Posterior cingulate gyrus (tissue), 11 donors: ENCODE data around the gene CPEB4.

Experiments
- DNase-seq, 10 donors: peaks; one replicate each; pipeline versions ENCODE4 v3.0.0 to v3.0.0-alpha.2; 2020 to 2021; ENCODE audit warnings: mixed read lengths in 3 of 10
- intact Hi-C: fragments of 100-400 bp; cut with DNase I; formaldehyde crosslinking; loops from one replicate; pipeline ENCODE4 v1.15.1; 2023

CPEB4 gene

DNA sequence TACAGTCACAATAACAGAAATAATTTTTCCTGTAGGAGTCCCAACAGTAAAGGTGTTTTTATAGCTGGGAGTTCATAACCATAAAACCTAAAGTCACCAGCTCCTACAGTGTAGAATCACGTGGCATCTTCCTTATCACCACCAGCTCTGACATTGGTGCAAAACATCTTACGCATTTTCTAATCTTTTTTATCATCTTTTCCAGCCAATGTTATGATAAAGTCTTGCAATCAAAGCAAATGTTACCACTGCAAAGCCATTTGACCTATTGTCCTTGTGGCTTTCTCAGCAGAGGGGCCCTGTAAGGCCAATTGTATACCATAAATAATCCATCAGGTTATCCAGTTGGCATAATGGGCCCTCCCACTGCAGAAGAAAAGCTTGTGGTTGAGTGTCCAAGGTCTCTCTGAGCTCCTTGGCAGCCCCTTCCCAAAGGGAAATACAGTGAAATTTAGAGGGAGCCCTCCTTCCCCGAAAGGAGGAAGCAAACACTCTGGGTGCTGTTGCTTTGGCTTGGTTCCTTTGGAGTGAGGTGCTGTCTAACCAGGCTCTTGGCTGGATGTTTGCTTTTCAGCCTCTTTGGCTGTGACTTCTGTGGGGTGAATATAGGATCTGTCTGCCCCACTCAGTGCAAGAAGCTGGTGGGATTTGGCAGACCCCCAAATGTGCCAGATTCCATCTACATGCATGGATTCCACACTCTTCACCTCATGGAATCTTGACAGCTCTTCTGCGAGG, 29.3 kb upstream of the CPEB4 start:
- intact Hi-C loops, result no loop called here
- DNase-seq, result no peak

DNA sequence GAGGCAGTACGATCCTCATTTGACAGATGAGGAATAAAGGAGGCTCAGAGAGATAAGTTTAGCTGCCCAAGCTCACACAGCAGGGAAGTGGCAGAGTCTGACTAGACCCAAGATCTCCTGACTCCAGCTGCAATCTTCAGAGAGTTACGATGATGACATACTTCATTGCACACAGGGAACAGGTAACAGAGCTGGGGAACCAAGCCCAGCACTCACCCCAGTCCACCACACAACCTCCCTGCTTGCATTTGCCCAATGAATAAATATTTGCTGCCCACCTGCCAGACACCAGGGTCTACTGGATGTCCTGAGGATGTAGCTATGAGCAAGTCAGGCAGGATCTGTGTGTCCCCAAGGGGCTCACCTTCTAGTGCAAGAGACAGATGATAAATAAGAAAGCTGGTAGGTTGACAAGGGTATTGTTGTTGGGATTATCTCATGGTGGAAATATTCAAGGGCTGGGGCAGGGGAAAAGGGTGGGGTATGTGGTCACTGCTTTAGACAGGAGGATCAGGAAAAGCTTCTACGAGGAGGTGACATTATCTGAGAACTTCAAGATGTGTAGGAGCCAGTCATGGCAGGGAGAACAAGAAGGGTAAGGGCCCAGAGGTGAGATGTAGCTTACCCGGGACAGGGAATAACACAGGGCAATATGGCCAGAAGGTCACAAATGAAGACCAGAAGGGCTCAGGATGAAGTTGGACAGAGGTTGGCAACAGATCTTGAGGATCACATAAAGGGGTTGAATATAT, 28.6 kb upstream of the CPEB4 start:
- intact Hi-C loops, result no loop called here
- no peak for DNase-seq

DNA sequence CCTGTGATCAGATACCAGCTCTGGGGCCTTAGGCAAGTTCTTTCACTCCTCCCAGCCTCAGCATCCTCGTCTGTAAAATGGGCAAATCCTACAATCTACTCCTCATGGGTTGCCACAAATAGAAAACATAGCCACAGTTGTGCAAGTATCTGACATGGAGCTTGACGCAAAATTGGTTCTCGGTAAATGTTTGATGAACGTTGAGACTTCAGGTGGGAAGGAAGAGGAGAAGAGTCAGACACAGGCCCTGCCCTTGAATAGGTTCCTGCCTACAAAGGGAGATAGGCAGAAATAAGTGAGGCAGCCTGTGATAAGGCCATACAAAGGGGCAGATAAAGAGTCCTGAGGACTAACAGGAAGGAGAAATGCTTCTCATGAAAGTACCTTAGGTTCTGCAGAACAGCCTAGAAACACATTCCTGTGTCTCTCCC, 26.1 kb upstream of the CPEB4 start:
- DNase-seq, result no peak
- intact Hi-C loops, result no loop called here

DNA sequence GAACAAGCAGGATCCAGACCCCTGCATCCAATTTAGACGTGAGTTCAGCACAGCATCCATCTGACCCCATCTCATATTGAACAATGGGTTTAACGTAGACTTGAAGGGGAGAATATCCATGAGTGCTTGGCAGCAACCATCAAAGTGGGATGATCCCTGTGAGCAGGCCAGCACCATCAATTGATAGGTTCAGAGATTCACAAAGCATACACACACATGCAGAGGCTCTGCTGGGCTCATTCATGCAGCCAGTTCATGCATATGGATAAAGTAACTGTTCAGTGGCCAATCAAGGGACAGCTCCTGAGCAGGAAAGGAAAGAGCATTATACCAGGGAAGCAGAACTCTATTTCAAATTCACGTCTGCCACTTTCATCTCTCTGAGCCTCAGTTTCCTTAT, 24.8 kb upstream of the CPEB4 start:
- intact Hi-C loops, result no loop called here

DNA sequence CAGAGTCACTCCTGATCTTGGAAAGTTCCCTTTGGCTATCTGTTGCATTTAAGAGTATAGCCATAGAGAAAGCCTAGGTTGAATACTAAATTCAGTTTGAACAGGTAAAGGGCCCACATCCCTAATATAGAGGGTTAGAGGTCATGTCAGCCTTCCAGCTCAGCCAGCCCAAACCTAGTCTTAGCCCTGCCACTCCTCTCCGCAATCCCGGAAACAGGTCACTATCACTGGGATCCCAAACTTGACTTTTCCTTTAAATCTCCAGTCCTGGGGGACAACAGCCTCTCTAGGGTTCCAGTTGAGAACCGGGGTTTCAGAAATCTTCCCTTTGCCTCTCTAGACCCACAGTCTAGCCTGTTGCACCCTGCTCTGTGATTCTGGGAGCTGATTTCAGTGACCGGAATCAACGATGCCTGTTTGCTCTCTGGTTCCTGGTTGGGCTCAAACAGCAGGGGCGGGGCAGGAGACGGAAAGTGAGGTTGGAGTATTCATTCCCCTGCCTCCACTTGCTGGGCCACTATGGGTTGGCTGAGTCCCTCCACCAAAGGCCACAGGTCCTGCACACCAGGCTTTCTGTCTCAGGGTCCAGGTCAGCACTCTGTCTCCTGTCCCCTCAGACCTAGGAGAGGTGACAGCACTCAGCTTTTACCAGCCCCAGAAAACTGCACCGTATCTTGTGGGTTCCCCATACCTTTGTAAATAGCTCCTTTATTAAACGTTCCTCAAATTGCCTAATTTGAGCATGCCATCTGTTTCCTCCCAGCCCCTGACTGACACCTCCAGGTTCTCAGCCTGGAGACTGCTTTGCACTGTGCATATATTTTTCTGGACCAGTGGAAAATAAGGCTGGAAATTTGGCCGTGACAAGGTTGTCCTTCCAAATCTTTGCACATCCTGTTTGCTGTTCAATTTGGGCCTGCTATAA, 23.8 kb upstream of the CPEB4 start:
- peak in 1 of 10 donors; percentile 13 for DNase-seq
- intact Hi-C loops, result no loop called here

More for the DNA sequence above, 24.8 kb upstream of the CPEB4 start:
- DNase-seq, result no peak

DNA sequence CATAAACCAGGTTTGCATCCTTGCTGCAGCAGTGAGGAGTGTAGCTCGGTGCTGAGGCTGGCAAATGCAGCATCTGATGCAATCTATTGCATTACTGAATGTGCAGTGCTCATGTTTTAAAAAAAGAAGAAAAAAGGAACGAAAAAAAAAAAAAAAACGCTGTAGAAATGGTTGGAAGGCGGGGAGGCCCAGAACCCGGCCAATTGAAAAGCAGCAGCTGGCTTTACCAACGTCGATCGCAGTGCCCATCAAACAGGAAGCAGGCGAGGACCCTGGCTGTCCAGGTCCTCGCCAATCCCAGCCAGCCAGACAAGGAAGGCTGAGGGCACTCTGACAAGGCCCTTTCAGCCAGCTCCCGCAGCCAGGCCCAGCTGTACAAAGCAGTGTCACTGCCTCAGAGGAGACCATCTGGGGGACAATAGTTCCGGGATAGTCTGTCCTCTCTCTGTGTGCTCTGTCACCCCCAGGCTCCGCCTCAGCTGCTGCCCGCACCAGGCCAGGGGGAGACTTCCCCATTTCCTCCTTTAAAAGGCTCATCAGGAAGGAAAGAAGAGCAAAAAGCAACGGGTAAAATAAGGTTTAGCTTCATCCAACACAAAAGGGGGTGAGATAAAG, 21.8 kb upstream of the CPEB4 start:
- peak; percentile 77 to 98 (median 84) for DNase-seq
- intact Hi-C loops, result no loop called here

DNA sequence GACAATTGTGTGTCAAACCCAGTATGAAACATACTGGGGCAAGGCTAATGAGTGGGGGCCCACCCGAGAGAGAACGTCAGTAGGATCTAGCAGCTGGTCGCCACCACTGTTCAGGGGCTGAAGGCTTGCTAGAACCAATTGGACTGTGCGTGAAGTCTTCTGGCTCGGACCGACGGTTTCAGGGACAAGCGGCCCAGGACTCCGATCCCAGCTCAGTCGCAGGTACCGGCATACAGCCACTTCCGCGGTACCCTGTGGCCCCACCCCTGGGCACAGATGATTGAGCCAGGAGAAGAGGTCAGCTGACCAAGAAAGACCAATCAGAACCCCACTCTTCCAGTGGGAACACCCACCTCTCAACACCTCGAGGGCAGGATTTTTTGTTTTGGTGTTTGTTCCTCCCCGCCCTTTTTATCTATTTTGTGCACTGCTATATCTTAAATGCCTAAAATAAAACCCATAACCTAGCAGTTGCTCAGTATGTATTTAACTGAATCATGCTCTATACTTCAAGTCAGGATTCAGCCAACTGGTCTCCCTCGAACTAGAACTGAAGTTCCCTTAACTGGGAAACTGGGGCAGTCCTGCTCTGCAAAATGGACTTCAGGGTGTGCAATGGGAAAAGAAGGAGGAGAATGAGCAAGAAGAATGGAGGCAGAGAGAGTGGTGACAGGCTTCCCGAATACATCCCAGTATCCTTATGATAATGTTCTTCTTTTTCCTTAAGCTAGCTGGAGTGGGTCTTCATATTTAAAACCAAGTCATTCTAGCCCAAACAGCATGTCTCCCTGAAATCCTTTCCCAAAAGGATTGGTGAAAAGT, 21.1 kb upstream of the CPEB4 start:
- intact Hi-C loops, result no loop called here
- peak; percentile 48 to 96 (median 75) for DNase-seq

DNA sequence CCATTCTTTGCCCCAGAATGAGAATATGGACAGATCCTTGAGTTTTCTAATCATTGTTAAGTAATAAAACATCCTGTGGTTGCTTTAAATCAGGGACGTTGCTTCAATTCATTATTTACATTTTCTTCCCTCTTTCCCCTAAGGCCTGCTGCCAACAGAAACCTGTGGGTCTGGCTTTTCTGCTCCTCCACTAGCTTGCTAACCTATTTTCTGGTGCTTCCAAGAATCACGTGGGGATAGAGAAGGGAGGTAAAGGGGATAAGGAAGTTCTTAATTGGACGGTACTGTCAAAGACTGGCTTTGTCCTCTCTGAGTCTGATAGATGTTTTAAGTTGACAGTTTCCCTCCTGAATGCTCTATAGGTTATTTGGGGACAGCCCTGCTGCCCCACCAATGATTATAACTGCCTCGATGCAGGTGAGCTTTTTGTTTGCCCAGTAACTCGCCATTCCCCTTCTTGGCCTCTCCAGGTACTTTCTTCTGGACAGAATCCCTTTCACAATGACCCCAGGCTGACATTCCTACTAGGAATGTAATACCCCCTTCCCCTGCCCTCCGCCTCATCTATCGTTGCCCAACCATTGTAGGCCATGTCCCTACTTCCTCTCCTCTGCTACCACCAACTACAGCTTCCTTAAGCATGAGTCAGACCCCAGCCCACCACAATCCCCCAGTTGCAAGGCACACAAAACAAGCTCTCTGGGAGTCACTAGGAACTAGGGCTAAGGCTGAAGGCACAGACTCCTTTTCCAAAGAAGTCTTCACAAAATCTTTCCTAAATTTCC, 19.9 kb upstream of the CPEB4 start:
- intact Hi-C loops, result no loop called here
- no peak for DNase-seq

GRCh38 chr5:173869316-173869715, 18.8 kb upstream of the CPEB4 start:
- intact Hi-C loops, result no loop called here
- peak in 9 of 10 donors; percentile 28 to 94 (median 64) for DNase-seq

DNA sequence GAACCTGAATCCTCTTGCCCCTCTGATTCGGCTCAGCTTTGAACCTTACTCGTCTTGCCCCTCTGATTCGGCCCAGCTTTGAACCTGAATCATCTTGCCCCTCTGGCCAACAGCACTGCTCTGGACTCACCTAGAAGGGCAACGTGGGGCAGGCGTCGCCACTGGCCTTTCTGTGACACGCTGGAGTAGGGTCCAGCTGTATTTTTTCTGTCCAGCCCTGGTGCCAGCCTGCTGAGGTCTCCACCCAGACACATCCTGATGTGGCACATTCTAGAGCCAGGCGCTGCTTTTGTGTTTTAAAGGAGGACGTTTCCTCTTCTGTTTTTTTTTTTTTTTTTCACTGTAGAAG, 15.2 kb upstream of the CPEB4 start:
- DNase-seq, result no peak
- intact Hi-C loops, result no loop called here

GRCh38 chr5:173873306-173873922, 14.7 kb upstream of the CPEB4 start:
- no peak for DNase-seq
- intact Hi-C loops, result no loop called here

DNA sequence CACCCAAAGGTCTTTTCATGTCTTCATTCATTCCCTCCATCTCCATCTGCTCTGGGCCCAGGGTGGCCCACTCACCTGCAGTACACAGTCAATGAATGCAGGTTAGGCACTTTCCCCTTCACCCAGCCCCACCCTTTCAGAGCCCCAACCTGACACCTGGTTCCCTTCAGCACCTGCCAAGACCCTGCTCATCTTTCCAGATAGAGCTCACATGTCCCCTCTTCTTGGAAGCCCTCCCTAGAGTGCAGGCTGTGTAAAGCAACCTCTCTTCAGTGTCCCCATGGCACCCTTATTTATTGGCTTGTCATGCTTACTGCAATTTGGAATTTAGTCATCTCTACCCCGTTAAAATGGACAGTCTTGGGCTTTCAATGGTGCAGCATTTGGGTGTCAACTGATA, 13.0 kb upstream of the CPEB4 start:
- no peak for DNase-seq
- intact Hi-C loops, result no loop called here

DNA sequence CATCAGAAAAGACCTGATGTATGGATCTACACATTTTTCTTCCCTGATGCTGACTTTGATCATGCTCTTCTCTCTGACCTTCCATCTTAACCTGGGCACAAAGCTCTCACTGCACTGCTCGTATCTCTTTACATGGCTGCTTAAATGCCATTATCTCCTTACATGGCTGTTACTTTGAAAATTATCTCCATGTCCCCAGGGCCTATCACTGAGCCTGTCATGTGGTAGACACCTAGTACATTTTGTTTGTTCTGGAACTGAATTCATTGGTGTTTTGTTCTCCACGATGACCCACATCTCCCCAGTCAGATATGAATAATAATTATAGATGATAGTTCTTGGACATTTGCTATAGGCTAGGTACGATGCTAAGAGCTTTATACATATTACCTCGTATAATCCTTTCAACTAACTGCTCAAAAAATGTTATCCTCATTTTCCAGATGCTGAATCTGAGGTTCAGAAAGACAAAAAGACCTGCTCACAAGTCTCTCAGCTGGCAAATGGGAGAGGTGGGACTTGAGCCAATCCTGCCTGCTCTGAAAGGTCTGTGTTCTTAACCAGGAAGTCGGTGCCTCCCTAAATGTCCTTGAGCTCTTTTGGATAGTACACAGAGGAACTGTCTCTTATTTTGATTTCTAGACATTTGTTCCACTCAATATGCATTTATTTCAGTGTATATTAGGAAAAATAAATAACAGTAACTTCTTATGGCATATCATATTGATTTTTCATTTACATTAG, 9.8 kb upstream of the CPEB4 start:
- intact Hi-C loops, result no loop called here
- no peak for DNase-seq

DNA sequence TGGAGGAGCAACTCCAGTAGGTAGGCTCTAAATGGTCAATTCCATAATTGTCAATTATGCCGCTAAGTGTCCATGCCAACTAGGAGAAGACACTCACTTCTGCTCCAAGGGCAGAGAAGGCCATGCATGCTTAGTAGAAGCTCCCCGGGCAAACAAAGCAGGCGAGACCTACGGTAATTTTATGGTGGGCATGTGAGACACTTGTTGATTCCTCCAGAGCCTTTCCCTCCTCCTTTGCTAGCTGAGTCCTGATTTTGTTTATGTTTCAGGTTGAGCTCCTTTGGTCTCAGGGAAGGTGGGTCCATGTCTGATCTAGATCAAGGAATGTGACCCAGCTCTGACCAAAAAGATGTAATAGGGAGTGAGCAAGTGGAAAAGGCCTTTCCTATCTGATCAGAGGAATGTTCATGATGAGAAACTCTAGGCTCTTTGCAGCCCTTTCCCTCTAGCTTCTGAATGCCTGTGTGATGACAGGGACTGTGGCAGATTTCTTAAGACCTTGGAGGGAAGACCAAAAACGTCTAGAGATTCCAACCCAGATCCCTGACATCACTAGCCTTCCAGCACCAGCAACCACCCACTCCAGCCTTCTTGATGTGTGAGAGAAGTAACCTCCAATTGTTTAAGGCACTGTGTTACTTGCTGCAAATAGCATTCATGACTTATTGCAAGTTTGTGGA, 7.7 kb upstream of the CPEB4 start:
- DNase-seq, result no peak
- intact Hi-C loops, result loop anchor here (10.0 kb wide), 1 partner anchor 96 kb away; no protein-coding TSS in a partner anchor

- no peak for DNase-seq
- intact Hi-C loops, result loop anchor here (10.0 kb wide), 1 partner anchor 97 kb away; no protein-coding TSS in a partner anchor
Observed at GRCh38 chr5:173881811-173882575, 6.2 kb upstream of the CPEB4 start.

DNA sequence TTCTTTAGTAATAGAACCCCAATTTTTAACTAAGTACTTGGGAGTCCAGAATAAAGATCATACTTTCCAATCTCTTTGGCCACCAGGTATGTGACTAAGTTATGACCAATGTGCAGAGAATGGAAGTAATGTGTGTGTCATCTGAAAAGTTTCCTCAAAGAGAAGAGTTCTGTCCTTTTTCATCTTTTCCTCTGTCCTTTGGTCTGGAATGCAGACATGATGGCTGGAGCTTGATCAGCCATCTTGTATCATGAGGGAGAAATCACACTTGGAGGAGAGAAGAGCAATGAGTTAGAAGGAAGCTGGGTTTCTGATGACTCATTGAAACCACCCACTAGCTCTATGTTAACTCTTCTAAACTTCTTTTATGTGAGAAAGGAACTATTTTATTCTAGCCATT, 5.5 kb upstream of the CPEB4 start:
- intact Hi-C loops, result loop anchor here (10.0 kb wide), 1 partner anchor 98 kb away; no protein-coding TSS in a partner anchor
- DNase-seq, result no peak
